Nephron progenitor cell (in vitro differentiated cells): ENCODE results near the gene NISCH.

Experiments
- DNase-seq: peaks from one replicate; pipeline ENCODE4 v3.0.0; 2021
- H3K27ac Mint-ChIP-seq: 2 replicates; pipeline ENCODE4 v1.8.0; 2021; ENCODE audit warnings: mild to moderate bottlenecking, moderate library complexity, mixed read lengths
- H3K27me3 Mint-ChIP-seq: 2 replicates; pipeline ENCODE4 v1.8.0; 2021; ENCODE audit warnings: mild to moderate bottlenecking, low read depth, mixed read lengths; ENCODE audit not compliant: poor library complexity
- H3K36me3 Mint-ChIP-seq: 2 replicates; pipeline ENCODE4 v1.8.0; 2021; ENCODE audit warnings: low read depth, mixed read lengths
- H3K4me1 Mint-ChIP-seq: 2 replicates; pipeline ENCODE4 v1.8.0; 2021; ENCODE audit warnings: mixed read lengths
- H3K4me3 Mint-ChIP-seq: 2 replicates; pipeline ENCODE4 v1.8.0; 2021; ENCODE audit warnings: mild to moderate bottlenecking, moderate library complexity, mixed read lengths
- H3K9me3 Mint-ChIP-seq: 2 replicates; pipeline ENCODE4 v1.8.0; 2021; ENCODE audit warnings: mild to moderate bottlenecking, moderate library complexity, mixed read lengths
- CTCF ChIP-seq: fragments of 200-600 bp; sonication (generic); IDR thresholded peaks from 2 replicates; pipeline ENCODE4 v1.5.0; 2021; ENCODE audit warnings: antibody characterized with exemption

NISCH gene

DNA sequence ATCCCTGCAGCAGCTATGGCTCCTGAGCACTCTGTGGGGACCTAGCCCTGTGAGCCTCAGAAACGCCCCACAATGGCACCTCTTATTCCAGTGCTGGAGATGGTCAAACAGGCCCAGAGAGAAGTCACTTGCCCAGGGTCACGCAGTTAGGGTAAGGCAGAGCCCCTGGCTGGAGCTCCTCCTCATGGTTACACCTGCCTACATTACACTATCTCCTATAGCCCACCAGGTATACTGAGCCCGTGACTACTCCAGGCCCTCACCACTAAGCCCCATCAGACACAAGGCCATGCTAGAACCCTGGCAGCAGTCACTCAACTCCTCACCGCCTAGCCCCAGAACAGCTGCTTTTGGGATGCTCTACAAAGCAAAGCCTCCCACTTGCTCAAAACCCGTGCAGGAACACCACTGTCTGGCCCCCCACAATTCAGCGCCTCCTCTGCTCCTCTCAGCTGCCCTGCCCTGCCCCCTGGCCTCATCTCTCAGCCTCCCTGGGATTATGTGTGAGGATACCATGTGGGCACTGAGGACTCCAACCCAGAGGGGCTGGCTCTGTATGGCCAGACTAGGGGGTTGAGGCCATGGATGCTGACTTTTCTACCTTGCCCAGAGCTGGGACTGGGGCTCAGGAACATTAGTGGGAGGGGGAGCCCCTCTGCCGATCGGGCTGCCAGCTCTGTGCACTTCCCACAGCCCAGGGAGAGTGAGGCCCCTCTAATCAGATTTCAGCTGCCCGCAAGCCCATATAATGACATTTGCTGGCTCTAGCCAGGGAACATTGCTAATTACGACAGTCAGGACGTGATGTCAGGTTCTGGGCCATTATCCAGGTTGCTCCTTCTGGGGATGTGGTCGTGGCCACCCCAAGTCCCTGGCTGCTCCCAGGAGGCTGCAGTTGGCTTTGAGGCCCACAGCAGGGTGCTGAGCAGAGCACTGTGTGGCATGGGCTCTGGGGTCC is 74.3 kb downstream of the NISCH start:
- no peak for DNase-seq
- Mint-ChIP-seq H3K9me3 (no peaks in the 10 kb centered on the region), H3K4me1 (peaks cover 55% of the 10 kb centered on the region), H3K27me3 (no peaks in the 10 kb centered on the region), H3K36me3 (peaks cover 28% of the 10 kb centered on the region), H3K27ac (peak overlapping the region; percentile 69), H3K4me3 (peak overlapping the region; percentile 23)
- TF ChIP-seq CTCF: no peak

- TF ChIP-seq CTCF: no peak
- Mint-ChIP-seq H3K4me1 (peaks cover 63% of the 10 kb centered on the region), H3K27ac (no peak overlapping the region), H3K4me3 (peak overlapping the region; percentile 88), H3K36me3 (peaks cover 21% of the 10 kb centered on the region), H3K27me3 (no peaks in the 10 kb centered on the region), H3K9me3 (no peaks in the 10 kb centered on the region)
- DNase-seq: no peak
These were observed 75.8 kb downstream of the NISCH start for GRCh38 chr3:52530918-52531826.

DNA sequence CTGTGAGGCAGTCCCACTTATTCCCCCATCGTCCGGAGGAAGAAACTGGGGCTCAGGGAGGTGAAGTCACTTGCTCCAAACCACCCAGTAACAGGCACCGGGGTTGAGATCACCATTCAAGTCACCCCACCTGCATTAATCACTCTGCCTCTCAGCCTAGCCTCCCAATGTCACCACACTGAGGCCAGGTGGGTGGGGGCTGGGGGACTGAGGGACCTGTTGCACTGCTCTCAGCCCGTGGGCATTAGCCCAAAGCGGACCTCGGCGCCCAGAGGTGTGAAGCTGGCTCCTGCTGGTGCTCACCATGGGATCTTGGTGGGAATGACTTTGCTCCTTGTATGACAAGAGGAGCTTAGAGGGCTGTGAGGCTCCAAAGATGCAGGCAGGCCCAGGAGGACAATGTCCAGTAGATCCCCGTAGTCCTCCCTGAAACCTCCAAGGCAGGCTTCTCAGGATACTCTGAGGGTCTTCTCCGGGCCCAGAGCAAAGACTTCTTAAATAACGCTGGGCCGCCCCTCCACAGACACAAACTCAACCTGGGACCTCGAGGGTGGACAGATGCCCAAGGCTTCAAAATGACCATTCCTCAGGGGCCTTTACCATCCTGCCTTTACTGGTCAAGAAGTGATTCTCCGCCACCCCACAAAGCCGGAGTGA is 76.6 kb downstream of the NISCH start:
- H3K27ac Mint-ChIP-seq: no peak overlapping the region

GRCh38 chr3:52532517-52532837 is 77.1 kb downstream of the NISCH start:
- no peak for TF ChIP-seq CTCF
- H3K4me3 Mint-ChIP-seq: peak overlapping the region; percentile 88
- peaks cover 63% of the 10 kb centered on the region for H3K4me1 Mint-ChIP-seq
- H3K27ac Mint-ChIP-seq: no peak overlapping the region
- no peaks in the 10 kb centered on the region for H3K27me3 Mint-ChIP-seq
- peak; percentile 36 for DNase-seq
- H3K36me3 Mint-ChIP-seq: peaks cover 16% of the 10 kb centered on the region
- no peaks in the 10 kb centered on the region for H3K9me3 Mint-ChIP-seq

More for the DNA sequence above, 76.6 kb downstream of the NISCH start:
- Mint-ChIP-seq H3K4me1 (peaks cover 63% of the 10 kb centered on the region), H3K4me3 (peak overlapping the region; percentile 88), H3K36me3 (peaks cover 16% of the 10 kb centered on the region), H3K9me3 (no peaks in the 10 kb centered on the region), H3K27me3 (no peaks in the 10 kb centered on the region)
- TF ChIP-seq CTCF: no peak
- DNase-seq: no peak

- peak; percentile 59 for DNase-seq
- H3K27me3 Mint-ChIP-seq: no peaks in the 10 kb centered on the region
- no peaks in the 10 kb centered on the region for H3K9me3 Mint-ChIP-seq
- H3K27ac Mint-ChIP-seq: no peak overlapping the region
- H3K4me3 Mint-ChIP-seq: peak overlapping the region; percentile 88
- H3K36me3 Mint-ChIP-seq: peaks cover 16% of the 10 kb centered on the region
- peaks cover 63% of the 10 kb centered on the region for H3K4me1 Mint-ChIP-seq
- no peak for TF ChIP-seq CTCF
These were observed 77.6 kb downstream of the NISCH start for GRCh38 chr3:52532838-52533622.
